Nucleus accumbens (tissue), 56 donors: ENCODE data around the gene ROR1.

Experiments used
- DNase-seq, 56 donors: peaks; one replicate each; lab custom pipeline; 2025; lab: John Stamatoyannopoulos, UW

ROR1 gene

GRCh38 chr1:63773815-63774616 lies at the start of gene ROR1:
TSS of gene ROR1 (plus strand) at chr1:63774017.
- DNase-seq, result peak; percentile 14 to 90 (median 76)

- DNase-seq, result no peak
Measured at GRCh38 chr1:63724375-63724899, 49.4 kb upstream of the ROR1 start.

GRCh38 chr1:63728611-63729226 lies 45.1 kb upstream of the ROR1 start:
- no peak for DNase-seq

GRCh38 chr1:63729227-63729620 lies 44.6 kb upstream of the ROR1 start:
- DNase-seq, result no peak

GRCh38 chr1:63730211-63730610 lies 43.6 kb upstream of the ROR1 start:
- peak in 17 of 56 donors; percentile 1 to 35 (median 7) for DNase-seq

GRCh38 chr1:63731117-63732043 lies 42.4 kb upstream of the ROR1 start:
- peak in 7 of 56 donors; percentile 1 to 17 (median 5) for DNase-seq

GRCh38 chr1:63732666-63733065 lies 41.2 kb upstream of the ROR1 start:
- DNase-seq, result no peak

GRCh38 chr1:63738772-63739171 lies 35.0 kb upstream of the ROR1 start:
- DNase-seq, result no peak

GRCh38 chr1:63739452-63739851 lies 34.4 kb upstream of the ROR1 start:
- no peak for DNase-seq

GRCh38 chr1:63740432-63740831 lies 33.4 kb upstream of the ROR1 start:
- DNase-seq, result no peak

GRCh38 chr1:63742526-63742925 lies 31.3 kb upstream of the ROR1 start:
- DNase-seq, result no peak

GRCh38 chr1:63743781-63744180 lies 30.0 kb upstream of the ROR1 start:
- no peak for DNase-seq

- DNase-seq, result peak in 34 of 56 donors; percentile 1 to 81 (median 27)
Measured at GRCh38 chr1:63746129-63746864, 27.5 kb upstream of the ROR1 start.

GRCh38 chr1:63747445-63747844 lies 26.4 kb upstream of the ROR1 start:
- DNase-seq, result no peak

GRCh38 chr1:63748046-63748580 lies 25.7 kb upstream of the ROR1 start:
- no peak for DNase-seq

- no peak for DNase-seq
Measured at GRCh38 chr1:63748641-63749040, 25.2 kb upstream of the ROR1 start.

GRCh38 chr1:63750721-63751120 lies 23.1 kb upstream of the ROR1 start:
- DNase-seq, result no peak

GRCh38 chr1:63752176-63752575 lies 21.6 kb upstream of the ROR1 start:
- DNase-seq, result no peak

GRCh38 chr1:63753591-63753990 lies 20.2 kb upstream of the ROR1 start:
- DNase-seq, result no peak

- no peak for DNase-seq
Measured at GRCh38 chr1:63756839-63757238, 17.0 kb upstream of the ROR1 start.
